Mammary epithelial cell (primary cell): ENCODE results near the gene TUBG1.

Source experiments
- CTCF ChIP-seq, 2 donors: IDR thresholded peaks in 1 of 2; conservative IDR thresholded peaks in 1 of 2; 2 replicates each; pipeline ENCODE4 v1.5.1; 2011 to 2012; ENCODE audit warnings: inconsistent platforms in 2 of 2, low read length in 2 of 2, mild to moderate bottlenecking in 2 of 2, control low read depth in 1 of 2, low read depth in 1 of 2; ENCODE audit not compliant: insufficient read depth in 1 of 2; ENCODE audit errors: extremely low read depth in 1 of 2
- EZH2 ChIP-seq: IDR thresholded peaks from 2 replicates; pipeline ENCODE4 v1.6.1; 2012; ENCODE audit warnings: low read length, inconsistent platforms, borderline replicate concordance

- TF ChIP-seq CTCF (conservative IDR thresholded peaks at IDR 0.05 in 1 of 2, IDR thresholded peaks at IDR 0.05 in 1 of 2; ENCODE audit: extremely low read depth in 1 of 2, insufficient read depth in 1 of 2, low read depth in 1 of 2, low read length in 2 of 2) (peak; percentile 9 to 54), EZH2 (no peak)
These were observed 31.8 kb upstream of the TUBG1 start, which contains the start of gene PSMC3IP for GRCh38 chr17:42577532-42578281.
